Fibroblast of lung (primary cell): ENCODE results near the gene EPS8L1. TPM values are rescaled to one million over a fixed set of nuclear protein-coding genes. Genes with fewer than 3 reads are reported as not detected.

ENCODE experiments used
- DNase-seq, 2 donors: peaks; one replicate each; pipeline versions ENCODE4 v3.0.0 to v3.0.0-alpha.2; 2010; ENCODE audit warnings: low read depth in 2 of 2
- H2AFZ ChIP-seq: 2 replicates; pipeline ENCODE4 v1.5.1; 2012; ENCODE audit warnings: low read length, control low read depth, inconsistent platforms
- H3K27ac ChIP-seq: 2 replicates; pipeline ENCODE4 v1.5.1; 2011; ENCODE audit warnings: low read length, control low read depth; ENCODE audit not compliant: insufficient read depth
- H3K27me3 ChIP-seq: 2 replicates; pipeline ENCODE4 v1.5.1; 2011; ENCODE audit warnings: mild to moderate bottlenecking, low read length; ENCODE audit not compliant: control insufficient read depth, insufficient read depth
- H3K36me3 ChIP-seq: 2 replicates; pipeline ENCODE4 v1.5.1; 2011; ENCODE audit warnings: low read length; ENCODE audit not compliant: control insufficient read depth, insufficient read depth
- H3K4me1 ChIP-seq: 2 replicates; pipeline ENCODE4 v1.5.1; 2011; ENCODE audit warnings: low read length; ENCODE audit not compliant: control insufficient read depth, insufficient read depth; ENCODE audit errors: extremely low read depth
- H3K4me2 ChIP-seq: 2 replicates; pipeline ENCODE4 v1.5.1; 2011; ENCODE audit warnings: low read length, control low read depth; ENCODE audit not compliant: insufficient read depth; ENCODE audit errors: extremely low read depth
- H3K4me3 ChIP-seq, 4 experiments: fragments of 200-600 bp in 1 of 4; sonication (generic) in 1 of 4; replicated peaks in 1 of 4; 2 replicates each; pipeline ENCODE4 v1.5.1; 2011 to 2016; ENCODE audit warnings: low read length in 4 of 4, low read depth in 3 of 4, mild to moderate bottlenecking in 3 of 4, control low read depth in 2 of 4, inconsistent platforms in 1 of 4, mixed read lengths in 1 of 4; ENCODE audit not compliant: insufficient read depth in 1 of 4; ENCODE audit errors: control extremely low read depth in 1 of 4
- H3K79me2 ChIP-seq: 2 replicates; pipeline ENCODE4 v1.5.1; 2012; ENCODE audit warnings: mild to moderate bottlenecking, low read length, inconsistent platforms; ENCODE audit not compliant: control insufficient read depth, insufficient read depth
- H3K9ac ChIP-seq: 2 replicates; pipeline ENCODE4 v1.5.1; 2011; ENCODE audit warnings: mild to moderate bottlenecking, low read length, control low read depth; ENCODE audit not compliant: insufficient read depth
- H3K9me3 ChIP-seq: 2 replicates; pipeline ENCODE4 v1.5.1; 2012; ENCODE audit warnings: low read depth, low read length; ENCODE audit not compliant: control insufficient read depth, insufficient read depth
- H4K20me1 ChIP-seq: 2 replicates; pipeline ENCODE4 v1.5.1; 2011; ENCODE audit warnings: low read length; ENCODE audit not compliant: control insufficient read depth, insufficient read depth; ENCODE audit errors: extremely low read depth
- EZH2 ChIP-seq: IDR thresholded peaks from 2 replicates; pipeline ENCODE4 v1.5.1; 2012; ENCODE audit warnings: low read length, control low read depth, mild to moderate bottlenecking; ENCODE audit errors: missing control alignments
- polyA plus RNA-seq, 2 donors: library from polyadenylated mRNA; depleted of rRNA in 1 of 2; stranded (reverse) in 1 of 2; unstranded in 1 of 2; fragments of >200 nt; gene quantifications; 2 replicates each; pipeline ENCODE4 v1.2.1, GENCODE V29; 2011 to 2012; ENCODE audit warnings: missing spikeins in 1 of 2
- total RNA-seq: library from RNA; depleted of rRNA; stranded (reverse); fragments of >200 nt; gene quantifications from 2 replicates; pipeline ENCODE4 v1.2.1, GENCODE V29; 2014
- TF ChIP-seq, protein P1 (sequence below), 2 donors: IDR thresholded peaks in 1 of 2; conservative IDR thresholded peaks in 1 of 2; 1 replicate in 1 of 2; 2 replicates in 1 of 2; pipeline ENCODE4 v1.5.1; 2011 to 2012; ENCODE audit warnings: low read length in 2 of 2, control low read depth in 1 of 2, inconsistent platforms in 1 of 2, low read depth in 1 of 2, mild to moderate bottlenecking in 1 of 2

The EPS8L1 gene
- total and polyA plus RNA-seq, 2 donors (not counting 1 experiment from before 2014, with no cell fraction given): 0.17 to 1.9 TPM

DNA sequence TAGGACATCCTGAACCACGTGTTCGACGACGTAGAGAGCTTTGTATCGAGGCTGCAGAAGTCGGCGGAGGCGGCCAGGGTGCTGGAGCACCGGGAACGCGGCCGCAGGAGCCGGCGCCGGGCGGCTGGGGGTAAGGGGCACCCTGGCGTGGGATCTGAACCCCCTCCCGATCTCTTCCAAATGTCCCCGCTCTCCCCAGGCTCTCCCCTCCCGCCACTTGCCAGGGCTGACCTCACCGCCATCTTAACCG is 6.0 kb downstream of the EPS8L1 start:
- Histone ChIP-seq H3K4me2 (no peak overlapping the region), H3K9me3 (no peaks in the 10 kb centered on the region), H4K20me1 (peaks cover 2% of the 10 kb centered on the region), H3K4me3 (no peak overlapping the region), H2AFZ (no peak overlapping the region), H3K79me2 (no peaks in the 10 kb centered on the region), H3K27ac (no peak overlapping the region), H3K4me1 (no peaks in the 10 kb centered on the region), H3K27me3 (peaks cover 31% of the 10 kb centered on the region), H3K36me3 (no peaks in the 10 kb centered on the region), H3K9ac (no peak overlapping the region)
- no peak for DNase-seq
- TF ChIP-seq EZH2: no peak
- TF ChIP-seq, protein P1, sequence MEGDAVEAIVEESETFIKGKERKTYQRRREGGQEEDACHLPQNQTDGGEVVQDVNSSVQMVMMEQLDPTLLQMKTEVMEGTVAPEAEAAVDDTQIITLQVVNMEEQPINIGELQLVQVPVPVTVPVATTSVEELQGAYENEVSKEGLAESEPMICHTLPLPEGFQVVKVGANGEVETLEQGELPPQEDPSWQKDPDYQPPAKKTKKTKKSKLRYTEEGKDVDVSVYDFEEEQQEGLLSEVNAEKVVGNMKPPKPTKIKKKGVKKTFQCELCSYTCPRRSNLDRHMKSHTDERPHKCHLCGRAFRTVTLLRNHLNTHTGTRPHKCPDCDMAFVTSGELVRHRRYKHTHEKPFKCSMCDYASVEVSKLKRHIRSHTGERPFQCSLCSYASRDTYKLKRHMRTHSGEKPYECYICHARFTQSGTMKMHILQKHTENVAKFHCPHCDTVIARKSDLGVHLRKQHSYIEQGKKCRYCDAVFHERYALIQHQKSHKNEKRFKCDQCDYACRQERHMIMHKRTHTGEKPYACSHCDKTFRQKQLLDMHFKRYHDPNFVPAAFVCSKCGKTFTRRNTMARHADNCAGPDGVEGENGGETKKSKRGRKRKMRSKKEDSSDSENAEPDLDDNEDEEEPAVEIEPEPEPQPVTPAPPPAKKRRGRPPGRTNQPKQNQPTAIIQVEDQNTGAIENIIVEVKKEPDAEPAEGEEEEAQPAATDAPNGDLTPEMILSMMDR (conservative IDR thresholded peaks at IDR 0.05 in 1 of 2, IDR thresholded peaks at IDR 0.05 in 1 of 2; ENCODE audit: low read depth in 1 of 2, low read length in 2 of 2): no peak

DNA sequence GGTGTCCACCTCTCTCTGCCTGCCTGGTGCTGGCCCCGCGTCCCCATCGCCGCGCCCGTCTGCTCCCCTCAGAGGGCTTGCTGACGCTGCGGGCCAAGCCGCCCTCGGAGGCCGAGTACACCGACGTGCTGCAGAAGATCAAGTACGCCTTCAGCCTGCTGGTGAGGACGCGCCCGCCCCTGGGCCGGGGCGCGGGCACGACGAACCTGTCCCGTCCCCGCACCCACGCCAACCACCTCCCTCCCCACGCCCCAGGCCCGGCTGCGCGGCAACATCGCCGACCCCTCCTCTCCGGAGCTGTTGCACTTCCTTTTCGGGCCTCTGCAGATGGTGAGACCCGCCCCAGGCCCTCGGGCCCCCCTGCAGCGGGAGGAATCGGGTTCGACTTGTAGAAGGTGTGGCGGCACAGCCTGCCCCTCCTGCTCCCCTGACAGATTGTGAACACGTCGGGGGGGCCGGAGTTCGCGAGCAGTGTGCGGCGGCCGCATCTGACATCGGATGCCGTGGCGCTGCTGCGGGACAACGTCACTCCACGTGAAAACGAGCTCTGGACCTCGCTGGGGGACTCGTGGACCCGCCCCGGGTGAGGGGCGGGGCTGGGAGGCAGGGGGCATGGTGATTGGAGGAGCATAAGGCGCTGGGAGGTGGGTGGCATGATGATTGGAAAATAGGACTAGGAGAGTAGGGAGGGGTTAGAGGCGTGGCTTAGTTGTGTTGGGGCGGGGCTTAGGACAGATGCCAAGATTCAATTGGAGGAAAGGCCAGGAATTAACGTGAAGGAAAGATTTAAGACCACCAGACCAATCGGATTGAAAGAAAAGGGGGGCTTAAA is 6.6 kb downstream of the EPS8L1 start:
- H3K27me3 ChIP-seq: peaks cover 31% of the 10 kb centered on the region

GRCh38 chr19:55083004-55083850 is 7.6 kb downstream of the EPS8L1 start:
- H3K4me2 ChIP-seq: no peak overlapping the region
- no peaks in the 10 kb centered on the region for H3K79me2 ChIP-seq
- no peak overlapping the region for H3K27ac ChIP-seq
- H3K9ac ChIP-seq: no peak overlapping the region
- no peak overlapping the region for H2AFZ ChIP-seq
- no peak for DNase-seq
- TF ChIP-seq EZH2: no peak
- TF ChIP-seq, protein P1 (conservative IDR thresholded peaks at IDR 0.05 in 1 of 2, IDR thresholded peaks at IDR 0.05 in 1 of 2; ENCODE audit: low read depth in 1 of 2, low read length in 2 of 2): no peak
- H3K4me3 ChIP-seq: no peak overlapping the region
- H3K27me3 ChIP-seq: peaks cover 31% of the 10 kb centered on the region
- H3K4me1 ChIP-seq: peaks cover 8% of the 10 kb centered on the region
- peaks cover 2% of the 10 kb centered on the region for H4K20me1 ChIP-seq
- H3K36me3 ChIP-seq: no peaks in the 10 kb centered on the region
- no peaks in the 10 kb centered on the region for H3K9me3 ChIP-seq

More for the DNA sequence above, 6.6 kb downstream of the EPS8L1 start:
- H3K4me1 ChIP-seq: no peaks in the 10 kb centered on the region
- no peak overlapping the region for H3K4me3 ChIP-seq
- no peak overlapping the region for H3K27ac ChIP-seq
- no peaks in the 10 kb centered on the region for H3K9me3 ChIP-seq
- H3K9ac ChIP-seq: no peak overlapping the region
- no peak overlapping the region for H2AFZ ChIP-seq
- no peak overlapping the region for H3K4me2 ChIP-seq
- H3K36me3 ChIP-seq: no peaks in the 10 kb centered on the region
- TF ChIP-seq, protein P1 (conservative IDR thresholded peaks at IDR 0.05 in 1 of 2, IDR thresholded peaks at IDR 0.05 in 1 of 2; ENCODE audit: low read depth in 1 of 2, low read length in 2 of 2): no peak
- peak; percentile 79 for TF ChIP-seq EZH2
- peaks cover 2% of the 10 kb centered on the region for H4K20me1 ChIP-seq
- peak; percentile 34 for DNase-seq
- no peaks in the 10 kb centered on the region for H3K79me2 ChIP-seq
